ENCODE measurements around the gene SLC9A2.

Gene SLC9A2

GRCh38 chr2:102708847-102709559, 89.7 kb downstream of the SLC9A2 start:
- peaks cover 23% of the 10 kb centered on the region for H3K27me3 ChIP-seq (ENCODE audit: control insufficient read depth, insufficient read depth, low read length)
- no peak overlapping the region for H3K4me3 ChIP-seq (ENCODE audit: low read length)
- no peak overlapping the region for H3K4me2 ChIP-seq (ENCODE audit: low read length)
- no peak overlapping the region for H3K9ac ChIP-seq (ENCODE audit: low read depth, low read length)
- peaks cover 10% of the 10 kb centered on the region for H3K4me1 ChIP-seq (ENCODE audit: control insufficient read depth, insufficient read depth, low read length)
- no peaks in the 10 kb centered on the region for H3K9me3 ChIP-seq (replicated peaks; ENCODE audit: low read length)
- no peaks in the 10 kb centered on the region for H3K36me3 ChIP-seq (ENCODE audit: insufficient read depth, low read length)

DNA sequence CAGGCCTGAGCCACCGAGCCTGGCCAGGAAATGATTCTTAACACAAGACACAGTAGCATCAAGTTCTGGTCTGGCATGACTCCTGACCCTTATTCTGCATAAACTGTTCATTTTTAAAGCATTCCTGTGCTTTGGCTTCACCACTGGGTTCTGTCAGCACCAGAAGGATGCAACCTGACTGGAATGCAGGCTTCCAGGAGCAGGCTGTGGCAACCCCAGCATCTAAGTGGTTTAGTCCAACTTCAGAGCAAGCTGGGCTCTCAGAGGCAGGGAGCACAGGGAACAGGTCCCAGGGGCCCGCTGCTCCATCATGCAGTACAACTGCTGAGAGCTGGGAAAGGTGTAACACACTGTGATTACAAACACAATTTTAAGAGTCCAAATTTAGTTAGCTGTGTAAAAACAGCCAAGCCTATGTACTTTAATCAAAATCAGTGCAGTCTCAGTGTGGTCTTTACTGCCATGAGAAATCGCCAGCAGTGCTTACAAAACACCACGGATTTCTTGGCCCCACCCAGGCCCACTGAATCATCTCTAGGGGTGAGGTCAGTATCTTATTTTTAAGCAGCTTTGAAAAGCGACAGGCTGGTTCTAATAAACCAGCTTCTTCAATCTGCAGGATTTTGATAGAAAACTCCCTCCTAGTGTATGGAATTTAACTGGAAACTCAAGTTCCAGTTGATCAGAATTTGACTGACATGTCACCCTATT, 98.1 kb downstream of the SLC9A2 start:
- H3K4me1 ChIP-seq (ENCODE audit: control insufficient read depth, insufficient read depth, low read length) = peaks cover 4% of the 10 kb centered on the region
- no peak overlapping the region for H3K4me3 ChIP-seq (ENCODE audit: low read length)
- no peaks in the 10 kb centered on the region for H3K9me3 ChIP-seq (replicated peaks; ENCODE audit: low read length)
- H3K9ac ChIP-seq (ENCODE audit: low read depth, low read length) = no peak overlapping the region
- peaks cover 24% of the 10 kb centered on the region for H3K36me3 ChIP-seq (ENCODE audit: insufficient read depth, low read length)
- no peaks in the 10 kb centered on the region for H3K27me3 ChIP-seq (ENCODE audit: control insufficient read depth, insufficient read depth, low read length)
- no peak overlapping the region for H3K4me2 ChIP-seq (ENCODE audit: low read length)

GRCh38 chr2:102718387-102719316, 99.3 kb downstream of the SLC9A2 start:
- no peak overlapping the region for H3K4me2 ChIP-seq (ENCODE audit: low read length)
- no peaks in the 10 kb centered on the region for H3K9me3 ChIP-seq (replicated peaks; ENCODE audit: low read length)
- no peak overlapping the region for H3K9ac ChIP-seq (ENCODE audit: low read depth, low read length)
- H3K4me3 ChIP-seq (ENCODE audit: low read length) = no peak overlapping the region
- peaks cover 4% of the 10 kb centered on the region for H3K4me1 ChIP-seq (ENCODE audit: control insufficient read depth, insufficient read depth, low read length)
- H3K27me3 ChIP-seq (ENCODE audit: control insufficient read depth, insufficient read depth, low read length) = no peaks in the 10 kb centered on the region
- H3K36me3 ChIP-seq (ENCODE audit: insufficient read depth, low read length) = peaks cover 24% of the 10 kb centered on the region

GRCh38 chr2:102724016-102724490, 104.7 kb downstream of the SLC9A2 start:
- no peaks in the 10 kb centered on the region for H3K9me3 ChIP-seq (replicated peaks; ENCODE audit: low read length)
- H3K27me3 ChIP-seq (ENCODE audit: control insufficient read depth, insufficient read depth, low read length) = no peaks in the 10 kb centered on the region
- no peak overlapping the region for H3K9ac ChIP-seq (ENCODE audit: low read depth, low read length)
- no peak overlapping the region for H3K4me2 ChIP-seq (ENCODE audit: low read length)
- H3K4me3 ChIP-seq (ENCODE audit: low read length) = no peak overlapping the region
- H3K36me3 ChIP-seq (ENCODE audit: insufficient read depth, low read length) = peaks cover 15% of the 10 kb centered on the region
- peaks cover 5% of the 10 kb centered on the region for H3K4me1 ChIP-seq (ENCODE audit: control insufficient read depth, insufficient read depth, low read length)

DNA sequence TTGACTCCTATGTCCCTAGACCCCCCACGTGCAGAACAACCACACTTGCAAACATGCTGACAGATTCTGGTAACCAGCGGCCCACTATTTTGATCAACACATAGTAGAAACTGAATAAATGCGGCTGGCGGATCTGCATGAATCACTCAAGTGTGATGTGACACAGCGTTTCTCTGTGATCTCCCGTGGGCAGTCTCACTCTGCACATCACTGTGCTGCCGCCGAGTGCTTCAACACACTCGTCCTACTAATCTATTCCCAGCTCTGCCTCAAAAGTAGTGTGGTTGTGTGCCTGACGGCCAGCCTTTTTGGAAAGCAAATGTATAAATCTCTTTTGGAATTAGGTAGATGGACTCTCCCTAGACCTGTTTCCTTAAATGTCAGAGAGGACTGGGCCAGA, 105.2 kb downstream of the SLC9A2 start:
- Histone ChIP-seq H3K4me1 (ENCODE audit: control insufficient read depth, insufficient read depth, low read length) (peaks cover 5% of the 10 kb centered on the region), H3K36me3 (ENCODE audit: insufficient read depth, low read length) (peaks cover 15% of the 10 kb centered on the region), H3K4me2 (ENCODE audit: low read length) (no peak overlapping the region), H3K27me3 (ENCODE audit: control insufficient read depth, insufficient read depth, low read length) (no peaks in the 10 kb centered on the region), H3K9me3 (replicated peaks; ENCODE audit: low read length) (no peaks in the 10 kb centered on the region), H3K9ac (ENCODE audit: low read depth, low read length) (no peak overlapping the region), H3K4me3 (ENCODE audit: low read length) (no peak overlapping the region)

DNA sequence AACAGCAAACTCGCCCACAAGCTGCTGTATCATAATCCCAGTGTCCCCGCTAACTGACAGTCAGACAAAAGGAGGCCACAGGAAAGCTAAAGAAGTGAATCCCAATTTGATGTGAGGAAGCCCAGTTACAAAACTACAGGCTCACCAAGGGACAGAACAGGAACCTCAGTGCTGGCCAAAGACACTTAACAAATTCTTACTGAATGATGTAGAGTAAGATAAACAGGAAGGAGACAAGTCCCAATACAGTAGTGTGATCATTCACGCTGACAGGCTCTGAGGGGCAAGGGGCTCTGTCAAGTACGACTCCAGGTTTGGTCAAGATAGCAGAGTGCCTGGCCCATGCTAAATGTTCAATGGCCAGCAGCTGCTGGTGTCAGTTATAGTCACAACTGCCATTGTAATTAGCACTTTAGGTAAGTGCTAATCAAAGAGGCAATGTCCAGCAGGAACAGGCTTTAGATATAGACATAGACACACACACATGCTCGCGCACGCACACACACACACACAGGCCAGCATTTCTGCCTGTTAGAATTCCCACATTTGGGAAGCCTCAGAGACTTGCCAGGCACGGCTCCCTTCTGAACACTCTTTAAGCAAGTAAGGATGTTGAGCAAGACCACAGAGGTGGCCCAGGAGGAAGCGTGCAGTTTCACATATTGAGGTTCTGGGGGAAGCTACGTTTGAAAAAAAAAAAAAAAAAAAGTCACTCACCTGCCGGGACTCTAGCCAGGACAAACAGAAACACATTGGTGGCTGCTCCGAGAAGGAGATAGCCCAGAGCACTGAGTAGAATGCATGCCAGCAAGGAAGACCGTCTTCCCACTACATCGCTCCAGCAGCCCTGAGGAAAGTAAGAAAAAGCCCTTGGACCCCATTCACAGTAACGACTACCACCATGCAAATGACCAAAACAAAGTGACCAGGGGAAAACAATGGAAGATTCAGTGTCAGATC, 107.1 kb downstream of the SLC9A2 start:
- H3K4me3 ChIP-seq (ENCODE audit: low read length) = no peak overlapping the region
- peaks cover 5% of the 10 kb centered on the region for H3K4me1 ChIP-seq (ENCODE audit: control insufficient read depth, insufficient read depth, low read length)
- H3K36me3 ChIP-seq (ENCODE audit: insufficient read depth, low read length) = peaks cover 5% of the 10 kb centered on the region
- no peaks in the 10 kb centered on the region for H3K27me3 ChIP-seq (ENCODE audit: control insufficient read depth, insufficient read depth, low read length)
- H3K9me3 ChIP-seq (replicated peaks; ENCODE audit: low read length) = no peaks in the 10 kb centered on the region
- H3K9ac ChIP-seq (ENCODE audit: low read depth, low read length) = no peak overlapping the region
- no peak overlapping the region for H3K4me2 ChIP-seq (ENCODE audit: low read length)

- H3K9me3 ChIP-seq (replicated peaks; ENCODE audit: low read length) = no peaks in the 10 kb centered on the region
- H3K9ac ChIP-seq (ENCODE audit: low read depth, low read length) = peak overlapping the region; percentile 78
- peak overlapping the region; percentile 85 for H3K4me3 ChIP-seq (ENCODE audit: low read length)
These were observed 116.2 kb downstream of the SLC9A2 start for GRCh38 chr2:102735416-102736109.

GRCh38 chr2:102736110-102736409, 116.7 kb downstream of the SLC9A2 start:
- H3K27me3 ChIP-seq (ENCODE audit: control insufficient read depth, insufficient read depth, low read length) = no peaks in the 10 kb centered on the region
- peak overlapping the region; percentile 95 for H3K4me2 ChIP-seq (ENCODE audit: low read length)
- H3K4me1 ChIP-seq (ENCODE audit: control insufficient read depth, insufficient read depth, low read length) = peaks cover 5% of the 10 kb centered on the region
- peaks cover 5% of the 10 kb centered on the region for H3K36me3 ChIP-seq (ENCODE audit: insufficient read depth, low read length)
- H3K9ac ChIP-seq (ENCODE audit: low read depth, low read length) = peak overlapping the region; percentile 78
- no peaks in the 10 kb centered on the region for H3K9me3 ChIP-seq (replicated peaks; ENCODE audit: low read length)
- H3K4me3 ChIP-seq (ENCODE audit: low read length) = peak overlapping the region; percentile 85

More at GRCh38 chr2:102735416-102736109, 116.2 kb downstream of the SLC9A2 start:
- no peaks in the 10 kb centered on the region for H3K27me3 ChIP-seq (ENCODE audit: control insufficient read depth, insufficient read depth, low read length)
- peaks cover 5% of the 10 kb centered on the region for H3K36me3 ChIP-seq (ENCODE audit: insufficient read depth, low read length)
- peaks cover 5% of the 10 kb centered on the region for H3K4me1 ChIP-seq (ENCODE audit: control insufficient read depth, insufficient read depth, low read length)
- peak overlapping the region; percentile 95 for H3K4me2 ChIP-seq (ENCODE audit: low read length)

- peaks cover 5% of the 10 kb centered on the region for H3K4me1 ChIP-seq (ENCODE audit: control insufficient read depth, insufficient read depth, low read length)
- peaks cover 2% of the 10 kb centered on the region for H3K36me3 ChIP-seq (ENCODE audit: insufficient read depth, low read length)
- peak overlapping the region; percentile 78 for H3K9ac ChIP-seq (ENCODE audit: low read depth, low read length)
- H3K9me3 ChIP-seq (replicated peaks; ENCODE audit: low read length) = no peaks in the 10 kb centered on the region
- peak overlapping the region; percentile 85 for H3K4me3 ChIP-seq (ENCODE audit: low read length)
- H3K27me3 ChIP-seq (ENCODE audit: control insufficient read depth, insufficient read depth, low read length) = no peaks in the 10 kb centered on the region
- peak overlapping the region; percentile 95 for H3K4me2 ChIP-seq (ENCODE audit: low read length)
These were observed 117.4 kb downstream of the SLC9A2 start for GRCh38 chr2:102736410-102737409.

Measured in skeletal muscle satellite cell (primary cell).